HCT116 (cell line): ENCODE data around the gene RAI1. TPM values are rescaled to one million over a fixed set of nuclear protein-coding genes. Genes with fewer than 3 reads are reported as not detected.

Experiments used
- ATAC-seq: fragments of 200-7000 bp; cut with Tn5 transposase; 2 replicates; pipeline ENCODE4 v1.9.1; 2020; ENCODE audit warnings: mild to moderate bottlenecking, moderate library complexity
- BruUV-seq: library from RNA; stranded (reverse); fragments of 400-500 nt; replicated peaks from 2 replicates; lab custom pipeline; 2021; lab: Mats Ljungman, UMichigan
- CTCF ChIA-PET: fragments of 300-600 bp; sonication (Branson Sonifier 250); formaldehyde crosslinking; loops from one replicate; lab custom pipeline; 2021; ENCODE audit warnings: antibody characterized with exemption; lab: Charles Lee
- POLR2A ChIA-PET: fragments of 300-600, 350-600 bp; sonication (Branson Sonifier 250); formaldehyde crosslinking; loops from one replicate; lab custom pipeline; 2021; ENCODE audit warnings: antibody characterized with exemption; lab: Charles Lee
- RAD21 ChIA-PET, 2 experiments: fragments of 300-600 bp; sonication (Branson Sonifier 250); formaldehyde crosslinking; loops; one replicate each; lab custom pipeline; 2023; ENCODE audit warnings: low total read pairs in 2 of 2; ENCODE audit not compliant: uncharacterized antibody in 2 of 2, unreplicated experiment in 2 of 2, low non-redundant PET in 1 of 2; lab: Charles Lee
- DNase-seq: peaks from one replicate; pipeline ENCODE4 v3.0.0-alpha.2; 2010; ENCODE audit warnings: low read depth, low spot score
- H2AFZ ChIP-seq: fragments of 200-600 bp; shearing (Covaris generic), sonication (generic); 2 replicates; pipeline ENCODE4 v1.6.1; 2017; ENCODE audit warnings: low read depth, mixed run types, mixed read lengths, antibody characterized with exemption, low read length; ENCODE audit not compliant: poor library complexity, severe bottlenecking
- H3K27ac ChIP-seq: 2 replicates; pipeline ENCODE4 v1.5.1; 2012; ENCODE audit warnings: low read depth, low read length
- H3K27me3 ChIP-seq: fragments of 200-600 bp; sonication (generic); 2 replicates; pipeline ENCODE4 v1.6.1; 2016; ENCODE audit warnings: mixed run types, low read length, mixed read lengths; ENCODE audit not compliant: insufficient read depth
- H3K36me3 ChIP-seq, 2 experiments: fragments of 200-500 bp in 1 of 2; fragments of 200-600 bp in 1 of 2; sonication (Bioruptor generic) in 1 of 2; sonication (generic) in 1 of 2; 2 replicates each; pipeline versions ENCODE4 v1.5.1 to v1.6.1; 2014 to 2016; ENCODE audit warnings: low read length in 2 of 2, inconsistent platforms in 1 of 2, mixed read lengths in 1 of 2, mixed run types in 1 of 2; ENCODE audit not compliant: insufficient read depth in 2 of 2, control insufficient read depth in 1 of 2
- H3K4me1 ChIP-seq, 2 experiments: fragments of 200-600 bp in 1 of 2; sonication (generic) in 1 of 2; 2 replicates each; pipeline versions ENCODE4 v1.5.1 to v1.6.1; 2012 to 2017; ENCODE audit warnings: low read length in 2 of 2, inconsistent platforms in 1 of 2, mild to moderate bottlenecking in 1 of 2, mixed read lengths in 1 of 2, mixed run types in 1 of 2, moderate library complexity in 1 of 2; ENCODE audit not compliant: insufficient read depth in 2 of 2, control insufficient read depth in 1 of 2
- H3K4me2 ChIP-seq: fragments of 200-600 bp; sonication (generic); 2 replicates; pipeline ENCODE4 v1.6.1; 2017; ENCODE audit warnings: mixed run types, low read length, mixed read lengths
- H3K4me3 ChIP-seq, 2 experiments: fragments of 200-600 bp in 1 of 2; sonication (generic) in 1 of 2; replicated peaks in 1 of 2; 2 replicates each; pipeline ENCODE4 v1.5.1; 2011 to 2016; ENCODE audit warnings: low read length in 2 of 2, control low read depth in 1 of 2, low read depth in 1 of 2, mild to moderate bottlenecking in 1 of 2, mixed read lengths in 1 of 2, mixed run types in 1 of 2
- H3K79me2 ChIP-seq: fragments of 200-600 bp; sonication (generic); 2 replicates; pipeline ENCODE4 v1.6.1; 2017; ENCODE audit warnings: mild to moderate bottlenecking, mixed run types, low read length, moderate library complexity, mixed read lengths; ENCODE audit not compliant: insufficient read depth
- H3K9ac ChIP-seq: fragments of 200-600 bp; sonication (generic); 2 replicates; pipeline ENCODE4 v1.6.1; 2016; ENCODE audit warnings: low read length, mixed read lengths
- H3K9me2 ChIP-seq: fragments of 200-600 bp; sonication (generic), shearing (Covaris generic); 2 replicates; pipeline ENCODE4 v1.6.1; 2017; ENCODE audit warnings: mixed run types, mild to moderate bottlenecking, moderate library complexity; ENCODE audit not compliant: insufficient read depth
- H3K9me3 ChIP-seq, 2 experiments: fragments of 200-500 bp in 1 of 2; fragments of 200-600 bp in 1 of 2; sonication (Bioruptor generic) in 1 of 2; sonication (generic) in 1 of 2; 2 replicates each; pipeline ENCODE4 v1.6.1; 2014 to 2017; ENCODE audit warnings: low read length in 2 of 2, mixed read lengths in 2 of 2, inconsistent platforms in 1 of 2, low read depth in 1 of 2, mild to moderate bottlenecking in 1 of 2, mixed run types in 1 of 2, moderate library complexity in 1 of 2; ENCODE audit not compliant: control insufficient read depth in 1 of 2, insufficient read depth in 1 of 2
- H4K20me1 ChIP-seq: fragments of 200-600 bp; sonication (generic), shearing (Covaris generic); 2 replicates; pipeline ENCODE4 v1.6.1; 2017; ENCODE audit warnings: mixed run types, mild to moderate bottlenecking, moderate library complexity; ENCODE audit not compliant: insufficient read depth
- ATF3 ChIP-seq: IDR thresholded peaks from 2 replicates; pipeline ENCODE4 v1.6.1; 2012
- CBX3 ChIP-seq: IDR thresholded peaks from 2 replicates; pipeline ENCODE4 v1.6.1; 2012; ENCODE audit warnings: low read depth
- CEBPB ChIP-seq: IDR thresholded peaks from 2 replicates; pipeline ENCODE4 v1.6.1; 2012; ENCODE audit warnings: low read depth
- EGR1 ChIP-seq: IDR thresholded peaks from 2 replicates; pipeline ENCODE4 v1.6.1; 2012; ENCODE audit warnings: low read depth
- EZH2 ChIP-seq: fragments of 200-600 bp; sonication (generic); IDR thresholded peaks from 2 replicates; pipeline ENCODE4 v1.6.1; 2017; ENCODE audit warnings: antibody characterized with exemption, mixed run types
- EZH2phosphoT487 ChIP-seq: fragments of 200-600 bp; IDR thresholded peaks from 2 replicates; pipeline ENCODE4 v1.6.1; 2018; ENCODE audit warnings: antibody characterized with exemption, borderline replicate concordance
- FOSL1 ChIP-seq: IDR thresholded peaks from 2 replicates; pipeline ENCODE4 v1.6.1; 2012; ENCODE audit warnings: low read depth
- MAX ChIP-seq: IDR thresholded peaks from 2 replicates; pipeline ENCODE4 v1.6.1; 2012
- POLR2A ChIP-seq: IDR thresholded peaks from 2 replicates; pipeline ENCODE4 v1.7.0; 2011; ENCODE audit warnings: borderline replicate concordance; ENCODE audit not compliant: insufficient read depth, insufficient read length; ENCODE audit errors: extremely low read depth
- POLR2AphosphoS5 ChIP-seq: IDR thresholded peaks from 2 replicates; pipeline ENCODE4 v1.6.1; 2011; ENCODE audit warnings: mild to moderate bottlenecking, low read depth, low read length, moderate library complexity
- RAD21 ChIP-seq: IDR thresholded peaks from 2 replicates; pipeline ENCODE4 v1.6.1; 2012; ENCODE audit warnings: low read depth, mild to moderate bottlenecking
- SIN3A ChIP-seq: IDR thresholded peaks from 2 replicates; pipeline ENCODE4 v1.6.1; 2012; ENCODE audit warnings: low read depth
- SP1 ChIP-seq: IDR thresholded peaks from 2 replicates; pipeline ENCODE4 v1.6.1; 2012; ENCODE audit warnings: low read depth
- SRF ChIP-seq: IDR thresholded peaks from 2 replicates; pipeline ENCODE4 v1.6.1; 2012; ENCODE audit warnings: low read depth
- TCF7L2 ChIP-seq: IDR thresholded peaks from 2 replicates; pipeline ENCODE4 v1.7.0; 2011; ENCODE audit warnings: borderline replicate concordance, inconsistent platforms; ENCODE audit not compliant: insufficient read depth, insufficient read length; ENCODE audit errors: extremely low read depth
- YY1 ChIP-seq: IDR thresholded peaks from 2 replicates; pipeline ENCODE4 v1.6.1; 2011; ENCODE audit warnings: low read length, low read depth, moderate library complexity, mild to moderate bottlenecking; ENCODE audit not compliant: insufficient replicate concordance; ENCODE audit errors: extremely low read depth
- ZBTB33 ChIP-seq: IDR thresholded peaks from 2 replicates; pipeline ENCODE4 v1.6.1; 2011; ENCODE audit warnings: mild to moderate bottlenecking, low read length, moderate library complexity; ENCODE audit not compliant: insufficient replicate concordance; ENCODE audit errors: extremely low read depth
- ZFX ChIP-seq: fragments of 450-650 bp; IDR thresholded peaks from 2 replicates; pipeline ENCODE4 v1.6.1; 2017
- ZNF274 ChIP-seq: fragments of 200-500 bp; sonication (Bioruptor generic); IDR thresholded peaks from 2 replicates; pipeline ENCODE4 v1.6.1; 2014; ENCODE audit warnings: mild to moderate bottlenecking, low read depth, low read length, inconsistent platforms
- intact Hi-C: fragments of 100-400 bp; cut with micrococcal nuclease; formaldehyde crosslinking; loops from 2 replicates; pipeline ENCODE4 v1.10.0; 2022
- total RNA-seq: library from RNA; stranded (reverse); gene quantifications from one replicate; pipeline ENCODE4 v1.2.1, GENCODE V29; 2021; ENCODE audit not compliant: unreplicated experiment

RAI1 gene
- total RNA-seq, 1 experiment from 2014 or later, result 38.5 TPM

- Histone ChIP-seq H2AFZ (no peak overlapping the region), H3K27ac (no peak overlapping the region), H3K36me3 (no peaks in the 10 kb centered on the region), H3K4me2 (no peak overlapping the region), H3K27me3 (no peaks in the 10 kb centered on the region), H3K9me2 (no peaks in the 10 kb centered on the region), H3K9ac (no peak overlapping the region), H3K4me3 (no peak overlapping the region), H3K79me2 (peaks cover 50% of the 10 kb centered on the region), H3K4me1 (peaks cover 29 to 46% of the 10 kb centered on the region in 2 experiments), H4K20me1 (no peaks in the 10 kb centered on the region), H3K9me3 (no peaks in the 10 kb centered on the region)
- POLR2A ChIA-PET, result no interaction called here
- CTCF ChIA-PET, result no interaction called here
- RAD21 ChIA-PET, result no interaction called here
- DNase-seq (no peak), ATAC-seq (no peak)
- no TSS peak for BruUV-seq
- intact Hi-C loops, result loop anchor here (10.0 kb wide), 1 partner anchor 102 kb away; the partner anchor contains the start of gene RAI1
- TF ChIP-seq TCF7L2 (no peak), CBX3 (no peak), RAD21 (no peak), EZH2 (no peak), SRF (no peak), ZBTB33 (no peak), SIN3A (no peak), FOSL1 (no peak), YY1 (no peak), POLR2AphosphoS5 (no peak), SP1 (no peak), ATF3 (no peak), EZH2phosphoT487 (no peak), CEBPB (no peak), EGR1 (no peak), ZNF274 (no peak), MAX (no peak), POLR2A (no peak), ZFX (no peak)
Observed at GRCh38 chr17:17786998-17787397, 105.7 kb downstream of the RAI1 start.
